IPS-18a (cell line): Measurements from ENCODE around the gene FBXO2.

ENCODE experiments used
- H3K27ac ChIP-seq: one replicate; pipeline ENCODE4 v1.5.1; 2013; ENCODE audit warnings: low read length
- H3K27me3 ChIP-seq: one replicate; pipeline ENCODE4 v1.6.1; 2013; ENCODE audit warnings: mild to moderate bottlenecking, low read length; ENCODE audit not compliant: control insufficient read depth, insufficient read depth
- H3K36me3 ChIP-seq: one replicate; pipeline ENCODE4 v1.6.1; 2013; ENCODE audit warnings: low read depth, low read length; ENCODE audit not compliant: control insufficient read depth
- H3K4me1 ChIP-seq: one replicate; pipeline ENCODE4 v1.6.1; 2013; ENCODE audit warnings: low read depth, low read length; ENCODE audit not compliant: control insufficient read depth
- H3K4me3 ChIP-seq: one replicate; pipeline ENCODE4 v1.5.1; 2013; ENCODE audit warnings: low read length
- H3K9ac ChIP-seq: one replicate; pipeline ENCODE4 v1.6.1; 2013; ENCODE audit warnings: mild to moderate bottlenecking, low read length, moderate library complexity
- H3K9me3 ChIP-seq: one replicate; pipeline ENCODE4 v1.6.1; 2013; ENCODE audit warnings: low read depth, low read length; ENCODE audit not compliant: control insufficient read depth

The FBXO2 gene

DNA sequence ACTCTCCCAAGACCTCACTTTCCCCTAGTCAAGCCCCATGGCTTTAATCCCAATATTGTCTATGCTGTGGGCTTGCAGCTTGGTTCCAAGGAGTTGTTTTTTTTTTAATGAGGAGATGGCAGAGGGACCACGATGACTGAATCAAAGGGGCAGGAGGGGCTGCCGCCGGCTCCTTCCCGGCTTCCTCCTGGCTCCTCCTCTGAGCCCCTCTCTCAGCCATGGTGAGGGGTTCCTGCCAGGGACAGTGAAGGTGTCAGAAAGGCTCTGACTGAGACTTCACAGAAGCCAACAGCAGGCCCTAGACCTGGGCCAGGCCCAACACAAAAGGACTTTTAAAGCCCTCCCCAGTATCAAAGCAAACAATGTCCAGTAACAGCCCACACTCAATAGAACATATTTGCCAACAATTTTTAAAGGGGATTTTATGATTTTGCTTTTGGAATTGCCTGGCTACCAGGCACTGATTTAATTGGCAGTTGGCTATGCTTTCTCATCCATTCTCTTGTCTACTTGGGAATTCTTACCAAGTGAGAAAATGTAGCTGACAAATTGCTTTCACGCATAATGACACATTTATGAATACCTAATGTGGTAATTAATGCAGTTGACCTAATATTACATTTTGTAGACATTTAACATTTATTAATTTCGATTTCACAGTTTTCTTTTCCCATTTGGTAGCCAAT, 54.2 kb downstream of the FBXO2 start:
- Histone ChIP-seq H3K9ac (no peak overlapping the region), H3K36me3 (no peaks in the 10 kb centered on the region), H3K27me3 (no peaks in the 10 kb centered on the region), H3K4me3 (no peak overlapping the region), H3K27ac (no peak overlapping the region), H3K9me3 (no peaks in the 10 kb centered on the region), H3K4me1 (peaks cover 11% of the 10 kb centered on the region)

DNA sequence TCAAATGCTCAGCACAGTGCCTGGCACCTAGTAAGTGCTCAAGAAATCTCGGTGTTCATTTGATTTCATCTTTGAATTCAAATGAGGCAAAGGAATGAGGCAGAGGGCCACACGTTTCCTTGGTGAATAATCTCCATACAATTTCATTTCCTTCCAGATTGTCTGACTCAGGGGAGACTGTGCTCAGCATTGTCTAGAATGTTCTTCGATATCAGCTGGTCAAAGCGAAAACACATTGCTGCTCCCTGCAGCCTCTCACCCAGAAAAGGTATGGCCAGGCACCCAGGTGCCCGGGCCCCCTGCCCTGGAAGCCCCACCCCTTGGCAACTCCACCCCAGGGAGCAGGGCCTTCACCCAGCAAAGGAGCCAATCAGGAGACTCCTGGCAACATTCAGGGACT, 55.8 kb downstream of the FBXO2 start:
- H3K9me3 ChIP-seq: no peaks in the 10 kb centered on the region
- peaks cover 13% of the 10 kb centered on the region for H3K4me1 ChIP-seq
- no peak overlapping the region for H3K27ac ChIP-seq
- no peak overlapping the region for H3K4me3 ChIP-seq
- H3K27me3 ChIP-seq: no peaks in the 10 kb centered on the region
- H3K9ac ChIP-seq: no peak overlapping the region
- no peaks in the 10 kb centered on the region for H3K36me3 ChIP-seq
